Right atrium auricular region (tissue), 2 donors: ENCODE results near the gene MIP. TPM values are rescaled to one million over a fixed set of nuclear protein-coding genes. Genes with fewer than 3 reads are reported as not detected.
A peak's percentile ranks its signal among the peaks of the same experiment; 100 is the strongest.

Source experiments
- DNase-seq: peaks from one replicate; pipeline ENCODE4 v3.0.0-alpha.2; 2019; ENCODE audit warnings: low spot score
- H3K27ac ChIP-seq, 2 donors: fragments of 200-600 bp; sonication (generic); 1 replicate in 1 of 2; 2 replicates in 1 of 2; pipeline ENCODE4 v1.5.1; 2016 to 2019
- H3K27me3 ChIP-seq, 2 donors: fragments of 200-600 bp; sonication (generic); one replicate each; pipeline versions ENCODE4 v1.5.1 to v1.6.0; 2017 to 2019
- H3K36me3 ChIP-seq: fragments of 200-600 bp; sonication (generic); one replicate; pipeline ENCODE4 v1.5.1; 2016
- H3K4me1 ChIP-seq, 2 donors: fragments of 200-600 bp; sonication (generic); one replicate each; pipeline versions ENCODE4 v1.5.1 to v1.6.0; 2017 to 2019
- H3K4me3 ChIP-seq, 2 donors: fragments of 200-600 bp; sonication (generic); 1 replicate in 1 of 2; 2 replicates in 1 of 2; pipeline ENCODE4 v1.5.1; 2017 to 2019; ENCODE audit warnings: mild to moderate bottlenecking in 1 of 2, moderate library complexity in 1 of 2
- H3K9me3 ChIP-seq, 2 donors: fragments of 200-600 bp; sonication (generic); one replicate each; pipeline ENCODE4 v1.5.1; 2019
- total RNA-seq, 2 donors: library from RNA; depleted of rRNA; stranded (reverse); fragments of >200 nt; gene quantifications; one replicate each; pipeline ENCODE4 v1.1.0, GENCODE V29; 2016
- TF ChIP-seq, protein P1 (sequence below), 2 donors: fragments of 200-600 bp; sonication (generic); IDR thresholded peaks; one replicate each; pipeline ENCODE4 v1.5.1; 2019; ENCODE audit warnings: antibody characterized with exemption in 2 of 2

The MIP gene
- total RNA-seq, 2 donors from 2014 or later, result not detected

DNA sequence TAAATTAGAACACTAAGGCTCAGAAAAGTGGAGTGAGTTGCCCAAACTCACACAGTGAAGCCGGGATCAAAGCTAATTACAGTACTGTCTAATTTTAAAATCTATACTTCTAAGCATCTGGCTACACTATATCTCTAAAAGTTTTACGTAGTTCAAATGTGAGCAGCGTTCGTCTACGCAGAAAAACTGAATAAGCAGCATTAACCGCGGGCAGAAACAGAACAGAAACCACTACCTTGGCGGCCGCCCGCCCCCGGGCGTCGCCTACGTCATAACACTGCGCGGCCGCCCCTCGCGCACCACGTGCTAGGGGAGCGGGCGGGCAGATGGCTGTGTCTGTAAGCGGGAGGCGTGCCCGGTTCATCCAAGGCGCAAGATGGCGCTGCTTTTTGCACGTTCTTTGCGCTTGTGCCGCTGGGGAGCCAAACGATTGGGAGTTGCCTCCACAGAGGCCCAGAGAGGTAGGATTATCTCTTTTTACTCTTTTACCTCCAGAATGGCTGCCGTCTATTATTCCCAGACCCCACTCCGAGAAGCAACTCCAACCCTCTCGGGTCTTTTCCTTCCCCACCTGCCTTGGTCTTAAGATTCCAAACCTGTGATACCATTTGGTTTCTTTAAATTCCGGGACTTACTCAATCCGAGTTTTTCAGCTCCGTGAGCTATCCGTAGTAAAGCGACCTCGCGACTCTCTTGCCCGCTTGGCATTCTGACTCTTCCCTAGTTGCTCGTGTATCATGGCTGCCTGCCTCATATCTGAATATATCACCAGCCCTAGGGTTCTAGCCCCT, 14.0 kb upstream of the MIP start, which contains the start of gene SPRYD4:
SPRYD4 (plus strand) TSS at position 363 of the 791 bp plus-strand sequence; CDS start at position 377, 14 bp downstream.
- peak; percentile 95 for DNase-seq
- Histone ChIP-seq H3K4me3 (peak within 1 kb of the TSS; percentile 78 to 84), H3K27me3 (no peaks in the 10 kb centered on the region), H3K36me3 (no peaks in the 10 kb centered on the region), H3K4me1 (peaks cover 0 to 23% of the 10 kb centered on the region in 2 donors), H3K9me3 (no peaks in the 10 kb centered on the region), H3K27ac (peak within 1 kb of the TSS; percentile 82 to 88)
- TF ChIP-seq, protein P1, sequence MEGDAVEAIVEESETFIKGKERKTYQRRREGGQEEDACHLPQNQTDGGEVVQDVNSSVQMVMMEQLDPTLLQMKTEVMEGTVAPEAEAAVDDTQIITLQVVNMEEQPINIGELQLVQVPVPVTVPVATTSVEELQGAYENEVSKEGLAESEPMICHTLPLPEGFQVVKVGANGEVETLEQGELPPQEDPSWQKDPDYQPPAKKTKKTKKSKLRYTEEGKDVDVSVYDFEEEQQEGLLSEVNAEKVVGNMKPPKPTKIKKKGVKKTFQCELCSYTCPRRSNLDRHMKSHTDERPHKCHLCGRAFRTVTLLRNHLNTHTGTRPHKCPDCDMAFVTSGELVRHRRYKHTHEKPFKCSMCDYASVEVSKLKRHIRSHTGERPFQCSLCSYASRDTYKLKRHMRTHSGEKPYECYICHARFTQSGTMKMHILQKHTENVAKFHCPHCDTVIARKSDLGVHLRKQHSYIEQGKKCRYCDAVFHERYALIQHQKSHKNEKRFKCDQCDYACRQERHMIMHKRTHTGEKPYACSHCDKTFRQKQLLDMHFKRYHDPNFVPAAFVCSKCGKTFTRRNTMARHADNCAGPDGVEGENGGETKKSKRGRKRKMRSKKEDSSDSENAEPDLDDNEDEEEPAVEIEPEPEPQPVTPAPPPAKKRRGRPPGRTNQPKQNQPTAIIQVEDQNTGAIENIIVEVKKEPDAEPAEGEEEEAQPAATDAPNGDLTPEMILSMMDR (IDR thresholded peaks at IDR 0.05), result peak; percentile 22 to 62

DNA sequence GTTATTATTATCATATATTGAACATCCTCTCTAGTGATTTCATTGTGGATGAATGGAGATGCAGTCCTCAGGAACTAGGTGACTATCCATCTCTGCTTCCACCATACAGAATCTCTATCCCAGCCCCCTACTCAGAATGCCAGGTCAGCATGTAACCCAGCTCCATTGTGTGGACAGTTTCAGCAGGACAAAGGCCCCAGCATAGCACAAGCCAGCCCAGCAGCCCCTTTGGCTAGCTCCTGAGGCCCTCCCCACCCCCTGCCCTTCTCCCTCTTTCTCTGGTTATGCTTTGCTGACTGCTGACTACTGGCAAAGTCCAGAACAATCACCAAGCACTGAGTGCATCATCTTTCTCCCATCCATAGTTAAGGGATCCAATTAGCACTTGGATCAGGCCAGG, 8.1 kb upstream of the MIP start:
- H3K9me3 ChIP-seq, result no peaks in the 10 kb centered on the region

DNA sequence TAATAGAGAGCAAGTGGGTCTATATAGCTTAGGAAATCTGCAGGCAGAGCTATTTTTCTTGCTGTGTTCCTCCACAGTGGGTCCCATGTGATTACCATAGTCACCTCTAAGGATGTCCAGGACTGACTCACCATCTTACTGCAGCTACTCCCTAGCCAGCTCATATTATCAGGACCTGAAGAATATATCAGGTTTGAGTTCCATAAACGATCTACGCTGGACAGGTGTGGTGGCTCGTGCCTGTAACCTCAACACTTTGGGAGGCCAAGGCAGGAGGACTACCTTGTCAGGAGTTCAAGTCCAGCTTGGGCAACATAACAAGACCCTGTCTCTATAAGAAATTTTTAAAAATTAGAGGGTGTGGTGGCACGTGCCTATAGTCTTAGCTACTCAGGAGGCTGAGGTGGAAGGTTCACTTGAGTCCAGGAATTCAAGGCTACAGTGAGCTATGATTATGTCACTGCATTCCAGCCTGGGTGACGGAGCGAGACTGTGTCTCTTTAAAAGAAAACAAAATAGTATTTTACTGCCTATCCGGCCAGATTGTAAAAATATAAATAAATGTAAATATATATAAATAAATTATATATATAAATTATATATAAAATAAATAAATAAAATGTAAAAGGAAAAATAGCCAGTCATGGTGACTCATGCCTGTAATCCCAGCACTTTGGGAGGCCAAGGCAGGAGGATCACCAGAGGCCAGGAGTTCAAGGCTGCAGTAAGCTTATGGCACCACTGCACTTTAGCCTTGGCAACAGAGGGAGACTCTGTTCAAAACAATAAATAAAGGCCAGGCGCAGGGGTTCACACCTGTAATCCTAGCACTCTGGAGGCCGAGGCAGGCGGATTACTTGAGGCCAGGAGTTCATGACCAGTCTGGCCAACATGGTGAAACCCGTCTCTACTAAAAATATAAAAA, 7.0 kb upstream of the MIP start:
- H3K9me3 ChIP-seq, result no peaks in the 10 kb centered on the region
- H3K27ac ChIP-seq, result no peak overlapping the region
- H3K4me3 ChIP-seq, result no peak overlapping the region
- no peaks in the 10 kb centered on the region for H3K36me3 ChIP-seq
- DNase-seq, result no peak
- peaks cover 0 to 5% of the 10 kb centered on the region in 2 donors for H3K4me1 ChIP-seq
- TF ChIP-seq, protein P1 (IDR thresholded peaks at IDR 0.05), result no peak
- no peaks in the 10 kb centered on the region for H3K27me3 ChIP-seq

More for the DNA sequence above, 8.1 kb upstream of the MIP start:
- H3K36me3 ChIP-seq, result no peaks in the 10 kb centered on the region
- TF ChIP-seq, protein P1 (IDR thresholded peaks at IDR 0.05), result no peak
- no peak for DNase-seq
- H3K27ac ChIP-seq, result no peak overlapping the region
- no peak overlapping the region for H3K4me3 ChIP-seq
- peaks cover 0 to 5% of the 10 kb centered on the region in 2 donors for H3K4me1 ChIP-seq
- H3K27me3 ChIP-seq, result no peaks in the 10 kb centered on the region

DNA sequence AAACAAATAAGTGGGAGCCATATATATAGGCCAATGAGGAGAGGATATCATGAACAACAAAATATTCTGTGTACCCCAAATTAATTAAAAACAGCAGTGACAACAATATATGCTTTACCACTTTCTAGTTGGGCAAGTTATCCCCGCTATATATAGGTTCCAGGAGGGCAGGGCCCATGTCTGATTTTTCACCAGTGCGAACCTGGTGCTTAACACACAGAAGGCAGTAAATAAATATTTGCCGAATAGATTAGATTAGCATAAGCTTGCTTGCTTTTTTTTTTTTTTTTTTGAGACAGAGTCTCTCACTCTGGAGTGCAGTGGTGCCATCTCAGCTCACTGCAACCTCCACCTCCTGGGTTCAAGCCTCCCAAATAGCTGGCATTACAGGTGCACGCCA, 3.4 kb upstream of the MIP start:
- no peaks in the 10 kb centered on the region for H3K9me3 ChIP-seq
- no peaks in the 10 kb centered on the region for H3K27me3 ChIP-seq
- H3K4me1 ChIP-seq, result no peaks in the 10 kb centered on the region
- DNase-seq, result no peak
- H3K36me3 ChIP-seq, result no peaks in the 10 kb centered on the region
- TF ChIP-seq, protein P1 (IDR thresholded peaks at IDR 0.05), result no peak
- H3K4me3 ChIP-seq, result no peak overlapping the region
- H3K27ac ChIP-seq, result no peak overlapping the region

DNA sequence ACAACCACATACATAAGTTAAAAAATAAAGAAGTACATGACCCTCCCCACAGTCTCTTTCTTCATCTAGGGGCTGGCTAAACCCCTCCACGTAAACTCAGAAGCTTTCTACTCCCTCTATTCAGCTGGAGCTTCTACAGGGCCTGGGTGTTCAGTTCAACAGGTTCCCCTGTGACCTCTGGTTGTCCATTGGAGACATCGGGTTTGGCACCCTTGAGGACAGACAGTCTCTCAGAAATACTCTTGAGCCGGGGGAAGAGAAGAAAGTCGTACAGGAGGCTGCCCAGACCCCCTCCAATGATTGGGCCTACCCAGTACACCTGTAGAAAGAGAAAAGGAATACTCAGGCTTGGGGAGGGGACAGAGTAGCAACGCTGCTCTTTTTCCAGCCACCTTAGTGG, 3.3 kb downstream of the MIP start:
- H3K27ac ChIP-seq, result no peak overlapping the region

More for the DNA sequence above, 3.3 kb downstream of the MIP start:
- Histone ChIP-seq H3K9me3 (no peaks in the 10 kb centered on the region), H3K36me3 (no peaks in the 10 kb centered on the region), H3K4me1 (peaks cover 0 to 13% of the 10 kb centered on the region in 2 donors), H3K4me3 (no peak overlapping the region), H3K27me3 (no peaks in the 10 kb centered on the region)
- DNase-seq, result no peak
- TF ChIP-seq, protein P1 (IDR thresholded peaks at IDR 0.05), result no peak
